SIG-M5 treated with dmso at 0.1 percent for 504 hours (cell line): ENCODE data around the gene INTS1.

Experiments
- DNase-seq: peaks from one replicate; lab custom pipeline; 2025; ENCODE audit not compliant: unreplicated experiment; lab: John Stamatoyannopoulos, UW

The INTS1 gene

GRCh38 chr7:1434891-1435670, 69.1 kb downstream of the INTS1 start:
- DNase-seq, result no peak

- DNase-seq, result no peak
Observed at GRCh38 chr7:1434165-1434718, 69.9 kb downstream of the INTS1 start.

- no peak for DNase-seq
Observed at GRCh38 chr7:1433128-1433920, 70.9 kb downstream of the INTS1 start.

DNA sequence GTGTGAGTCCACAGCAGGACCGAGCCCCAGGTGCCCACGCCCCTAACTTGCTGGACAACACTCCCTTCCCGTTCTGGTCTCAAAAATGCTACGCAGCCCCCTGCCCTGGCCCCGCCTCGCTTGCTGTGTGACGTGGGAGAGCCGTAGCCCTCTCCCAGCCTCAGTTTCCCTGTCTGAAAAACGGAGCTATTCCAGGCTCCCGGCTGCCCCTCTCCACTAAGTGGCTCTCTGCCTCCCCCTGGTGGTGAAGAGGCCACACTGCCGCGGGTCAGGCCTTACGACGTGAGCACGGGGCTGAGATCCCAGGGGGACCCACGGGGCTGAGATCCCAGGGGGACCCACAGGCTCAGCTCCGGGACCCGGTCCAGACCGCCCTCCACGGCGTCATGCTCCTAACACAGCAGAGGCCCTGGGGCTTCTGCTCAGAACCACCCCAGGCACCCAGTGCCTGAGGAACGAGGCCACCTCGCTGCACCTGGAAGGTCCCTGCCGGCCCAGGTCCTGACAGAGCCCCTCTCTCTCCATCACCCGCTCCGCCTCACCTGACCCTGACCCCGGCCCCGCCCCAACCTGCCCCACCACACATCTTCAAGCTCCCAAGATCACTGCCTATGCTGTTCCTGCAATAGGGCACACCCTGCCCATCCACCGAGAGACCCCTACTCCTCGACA, 71.6 kb downstream of the INTS1 start:
- DNase-seq, result peak; percentile 33

GRCh38 chr7:1431634-1432380, 72.4 kb downstream of the INTS1 start:
- DNase-seq, result no peak

DNA sequence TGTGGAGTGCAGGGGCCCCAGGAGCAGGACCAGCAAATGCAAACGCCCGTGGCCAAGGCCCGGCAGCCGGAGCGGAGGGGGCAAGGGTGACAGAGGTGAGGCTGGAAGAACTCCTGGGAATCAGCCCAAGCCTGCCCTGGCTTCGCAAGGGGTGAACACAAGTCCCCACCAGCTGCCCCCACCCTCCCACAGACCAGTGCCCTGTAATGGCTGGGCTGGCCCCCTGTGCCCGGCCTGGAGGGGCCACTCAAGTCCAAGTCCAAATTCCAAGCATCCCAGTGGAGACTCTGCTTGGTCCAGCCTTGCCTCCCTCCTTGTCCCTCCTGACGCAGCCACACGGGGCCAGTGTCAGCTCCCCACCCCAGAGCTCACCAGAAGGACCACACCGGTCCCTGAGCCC, 73.0 kb downstream of the INTS1 start:
- no peak for DNase-seq

GRCh38 chr7:1430056-1430845, 73.9 kb downstream of the INTS1 start:
- no peak for DNase-seq

DNA sequence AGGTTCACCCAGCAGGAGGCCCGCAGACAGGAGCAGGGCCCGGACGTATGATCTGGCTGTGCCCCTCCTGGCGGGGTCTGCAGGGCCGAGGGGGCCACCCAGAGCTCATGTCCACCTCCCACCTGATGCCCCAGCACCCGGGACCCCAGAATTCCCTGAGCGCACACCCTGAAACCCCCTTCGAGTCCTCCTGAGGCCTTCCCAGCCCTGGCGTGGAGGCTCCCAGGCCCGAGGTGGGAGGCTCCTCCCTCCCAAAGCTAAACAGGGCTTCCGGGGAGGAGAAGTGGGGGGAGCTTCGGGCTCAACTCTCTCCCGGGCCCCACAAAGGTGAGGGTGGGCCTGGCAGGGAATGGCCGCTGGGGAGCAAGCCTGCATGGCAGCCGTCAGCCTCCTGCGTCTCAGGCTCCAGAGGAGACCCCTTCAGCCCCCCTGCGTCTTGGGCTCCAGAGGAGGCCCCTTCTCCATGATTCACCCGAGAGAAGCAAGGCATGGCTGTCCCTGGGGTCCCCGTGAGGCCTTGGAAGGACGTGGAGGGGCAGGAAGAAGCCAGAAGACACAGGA, 75.2 kb downstream of the INTS1 start:
- DNase-seq, result no peak

GRCh38 chr7:1427064-1427657, 77.0 kb downstream of the INTS1 start:
- no peak for DNase-seq

DNA sequence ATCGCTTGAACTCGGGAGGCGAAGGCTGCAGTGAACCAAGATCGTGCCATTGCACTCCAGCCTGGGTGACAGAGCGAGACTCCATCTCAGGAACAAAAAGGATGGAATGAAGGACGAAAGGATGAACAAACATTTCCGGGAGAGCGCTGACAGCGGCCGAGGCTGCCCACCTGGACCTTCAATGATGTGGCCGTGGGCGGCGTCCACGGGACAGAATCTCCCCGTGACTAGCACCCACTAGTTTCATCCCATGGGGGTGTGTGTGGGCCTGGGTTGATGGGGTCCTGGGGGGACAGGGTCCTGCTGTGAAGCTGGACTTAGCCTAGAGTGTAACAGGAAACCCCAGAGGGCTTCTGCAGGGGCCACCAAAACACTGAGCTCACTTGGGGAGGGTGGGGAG, 77.7 kb downstream of the INTS1 start:
- DNase-seq, result no peak

DNA sequence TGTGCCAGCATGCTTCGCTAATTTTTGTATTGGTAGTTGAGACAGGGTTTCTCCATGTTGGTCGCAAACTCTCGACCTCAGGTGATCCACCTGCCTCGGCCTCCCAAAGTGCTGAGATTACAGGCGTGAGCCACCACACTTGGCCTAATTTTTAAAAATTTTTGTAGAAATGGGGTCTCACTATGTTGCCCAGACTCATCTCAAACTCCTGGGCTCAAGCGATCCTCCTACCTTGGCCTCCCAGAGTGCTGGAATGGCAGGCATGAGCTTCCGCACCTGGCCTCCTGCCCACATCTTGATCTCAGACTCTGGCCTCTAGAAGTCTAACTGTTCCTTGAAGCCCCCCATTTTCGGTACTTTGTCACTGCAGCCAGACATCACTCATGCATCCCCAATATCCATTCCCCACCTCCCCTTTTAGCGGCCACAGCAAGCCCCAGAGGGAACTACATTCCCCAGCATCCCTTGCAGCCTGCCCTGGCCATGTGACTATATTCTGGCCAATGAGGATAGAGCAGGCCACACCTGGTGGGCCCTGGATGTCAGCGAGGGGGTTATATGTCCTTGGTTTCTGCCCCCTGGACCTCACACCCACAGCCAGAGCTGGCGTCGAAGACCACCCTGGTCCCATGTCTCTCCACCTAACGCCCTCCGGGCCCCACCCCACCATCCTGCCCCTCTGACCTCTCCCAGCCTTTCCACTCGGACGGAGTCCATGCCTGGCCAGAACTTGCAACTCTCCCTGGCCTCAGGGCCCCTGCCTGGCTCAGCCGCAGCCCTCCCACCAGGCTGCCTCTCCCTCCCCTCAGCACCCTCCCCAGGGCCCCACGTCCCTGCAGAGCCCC, 78.7 kb downstream of the INTS1 start:
- DNase-seq, result no peak

- no peak for DNase-seq
Observed at GRCh38 chr7:1424041-1424440, 80.1 kb downstream of the INTS1 start.

GRCh38 chr7:1423264-1423811, 80.9 kb downstream of the INTS1 start:
- DNase-seq, result no peak

DNA sequence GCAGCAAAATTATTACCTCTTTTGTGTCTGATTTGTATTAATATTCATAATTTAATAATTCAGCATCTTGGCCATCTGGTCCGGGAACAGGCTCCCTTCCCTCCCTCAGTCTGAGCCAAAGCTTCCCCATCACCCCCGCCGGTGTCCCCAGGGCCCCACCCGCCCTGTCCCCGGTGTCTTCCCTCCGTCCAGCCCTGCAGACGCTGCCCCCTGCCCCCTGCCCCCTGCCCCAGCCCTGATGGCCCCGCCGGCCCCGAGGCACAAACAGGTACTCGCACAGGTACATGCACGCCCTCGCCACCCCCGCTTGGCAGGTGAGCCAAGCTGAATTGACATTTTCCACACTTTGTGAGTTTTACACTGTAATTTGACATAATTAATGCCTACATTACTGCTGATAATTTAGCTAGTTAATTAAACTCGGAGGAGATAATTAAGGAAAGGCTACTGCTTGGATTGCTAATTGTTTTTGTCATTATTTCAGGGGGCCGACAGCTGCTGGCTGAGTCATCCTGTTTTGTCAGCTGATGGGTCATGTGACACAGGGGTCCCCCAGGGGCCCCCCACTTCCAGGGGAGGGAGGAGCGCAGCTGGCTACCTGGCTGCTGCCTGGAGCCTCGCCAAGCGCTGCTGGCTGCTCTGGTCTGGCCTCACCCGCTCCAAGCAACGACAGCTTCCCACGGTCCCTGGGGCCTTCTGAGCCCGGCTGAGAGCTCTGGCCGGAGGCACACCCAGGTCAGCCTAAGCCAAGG, 81.5 kb downstream of the INTS1 start:
- DNase-seq, result no peak

GRCh38 chr7:1421946-1422345, 82.2 kb downstream of the INTS1 start:
- no peak for DNase-seq

- DNase-seq, result no peak
Observed at GRCh38 chr7:1421020-1421790, 83.0 kb downstream of the INTS1 start.
